Islet of Langerhans (tissue), 1 donor: ENCODE data around the gene LYG2.
"Not testable (repeated sequence)": the region's sequence is repeated elsewhere in the genome, so short reads cannot be mapped to it uniquely, and the experiment has no call there.

Source experiments
- FAIRE-seq: peaks from one replicate; lab custom pipeline; 2011; peaks lifted over from hg19 to GRCh38; lab: Jason Lieb, UNC

LYG2 gene, protein sequence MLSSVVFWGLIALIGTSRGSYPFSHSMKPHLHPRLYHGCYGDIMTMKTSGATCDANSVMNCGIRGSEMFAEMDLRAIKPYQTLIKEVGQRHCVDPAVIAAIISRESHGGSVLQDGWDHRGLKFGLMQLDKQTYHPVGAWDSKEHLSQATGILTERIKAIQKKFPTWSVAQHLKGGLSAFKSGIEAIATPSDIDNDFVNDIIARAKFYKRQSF

GRCh38 chr2:99255491-99256318 is at the start of gene LYG2:
Gene LYG2, minus strand, starts transcription at chr2:99255666. Its CDS starts 1,406 bp downstream, at chr2:99254260.
- FAIRE-seq = no peak

GRCh38 chr2:99301097-99301496 is 45.6 kb upstream of the LYG2 start, which contains the start of gene LYG1:
Gene LYG1, minus strand, starts transcription at chr2:99301197. Its CDS starts 5,527 bp downstream, at chr2:99295670.
- not testable (repeated sequence) for FAIRE-seq

DNA sequence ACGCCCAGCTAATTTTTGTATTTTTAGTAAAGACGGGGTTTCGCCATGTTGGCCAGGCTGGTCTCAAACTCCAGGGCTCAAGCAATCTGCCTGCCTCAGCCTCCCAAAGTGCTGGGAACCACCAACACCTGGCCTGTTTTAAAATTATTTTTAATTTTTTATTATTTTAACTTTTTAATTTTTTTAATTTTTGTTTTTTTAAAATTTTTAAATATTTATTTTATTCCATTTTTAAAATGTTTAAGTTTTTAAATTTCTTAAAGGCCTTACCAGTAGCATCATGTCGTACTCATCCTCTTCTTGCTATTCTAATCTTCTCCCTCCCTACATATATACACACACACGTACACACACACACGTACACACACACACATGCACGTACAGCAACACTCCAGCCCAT is 44.1 kb upstream of the LYG2 start:
- FAIRE-seq = no peak

GRCh38 chr2:99297994-99298393 is 42.5 kb upstream of the LYG2 start:
- FAIRE-seq = no peak

DNA sequence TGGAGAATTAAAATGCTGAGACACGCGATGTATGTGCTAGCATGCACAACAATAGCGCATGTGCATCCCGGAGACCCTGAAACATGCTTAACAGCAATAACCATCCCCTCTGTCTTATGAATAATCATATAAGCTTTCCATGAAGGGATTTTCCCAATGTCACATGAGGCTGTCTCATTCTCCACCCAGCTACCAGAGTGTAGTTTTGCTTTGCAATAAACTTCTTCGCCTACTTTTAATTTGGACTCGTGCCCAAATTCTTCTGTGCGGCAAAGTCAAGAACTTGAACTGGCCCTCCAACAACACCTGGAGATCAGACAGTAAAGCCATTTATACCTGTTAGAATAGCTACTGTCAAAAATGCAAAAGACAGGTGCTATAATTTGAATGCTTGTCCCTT is 30.1 kb upstream of the LYG2 start:
- no peak for FAIRE-seq

DNA sequence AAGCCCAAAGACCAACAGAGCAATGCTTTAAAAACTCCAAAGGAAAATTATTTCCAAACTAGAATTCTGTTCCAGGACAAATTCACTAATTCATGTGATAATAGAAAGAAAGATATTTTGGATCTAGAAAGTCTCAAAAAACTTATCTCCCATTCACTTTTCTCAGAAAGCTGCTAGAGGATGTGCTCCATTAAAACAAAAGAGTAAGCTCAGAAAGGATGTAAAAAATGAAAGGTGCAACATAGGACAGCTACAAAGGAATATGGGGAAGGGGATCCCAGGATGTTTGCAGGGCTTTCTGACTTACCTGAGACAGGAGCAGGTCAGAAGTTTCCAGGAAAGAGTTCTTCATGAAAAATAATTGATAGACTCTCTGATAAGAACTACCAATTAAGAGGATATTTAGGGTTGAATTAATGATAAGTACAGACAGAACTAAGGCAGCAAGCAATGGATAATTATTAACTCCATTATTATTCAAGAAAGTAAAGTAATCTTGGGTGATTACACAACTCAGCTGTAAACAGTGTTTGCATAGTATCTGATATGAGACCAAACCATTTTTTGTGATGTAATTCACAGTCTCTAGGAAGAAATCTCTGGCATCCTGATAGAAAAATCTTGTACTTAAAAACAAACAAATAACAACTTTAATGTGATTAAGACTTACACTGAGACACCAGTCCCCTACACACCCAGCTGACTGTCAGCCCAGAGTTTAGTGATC is 24.7 kb upstream of the LYG2 start:
- no peak for FAIRE-seq

- no peak for FAIRE-seq
Measured at GRCh38 chr2:99278793-99279291, 23.4 kb upstream of the LYG2 start.

DNA sequence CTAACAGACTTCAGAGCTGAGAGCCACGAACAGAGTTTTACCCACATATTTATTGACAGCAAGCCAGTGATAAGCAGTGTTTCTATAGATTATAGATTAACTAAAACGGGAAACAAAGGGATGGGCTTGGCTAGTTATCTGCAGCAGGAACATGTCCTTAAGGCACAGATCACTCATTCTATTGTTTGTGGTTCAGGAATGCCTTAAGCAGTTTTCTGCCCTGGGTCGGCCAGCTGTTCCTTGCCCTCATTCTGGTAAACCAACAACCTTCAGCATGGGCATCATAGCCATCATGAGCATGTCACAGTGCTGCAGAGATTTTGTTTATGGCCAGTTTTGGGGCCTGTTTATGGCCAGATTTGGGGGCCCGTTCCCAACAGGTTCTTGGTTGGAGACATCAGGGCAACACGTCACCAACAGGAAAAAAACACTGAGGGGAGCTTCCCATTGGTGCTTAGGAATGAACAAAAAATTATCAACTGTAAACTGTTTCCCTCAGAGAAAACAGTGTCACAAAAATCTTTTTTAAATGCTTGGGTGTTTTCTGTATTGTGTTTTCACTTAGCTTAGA is 22.8 kb upstream of the LYG2 start:
- FAIRE-seq = not testable (repeated sequence)

DNA sequence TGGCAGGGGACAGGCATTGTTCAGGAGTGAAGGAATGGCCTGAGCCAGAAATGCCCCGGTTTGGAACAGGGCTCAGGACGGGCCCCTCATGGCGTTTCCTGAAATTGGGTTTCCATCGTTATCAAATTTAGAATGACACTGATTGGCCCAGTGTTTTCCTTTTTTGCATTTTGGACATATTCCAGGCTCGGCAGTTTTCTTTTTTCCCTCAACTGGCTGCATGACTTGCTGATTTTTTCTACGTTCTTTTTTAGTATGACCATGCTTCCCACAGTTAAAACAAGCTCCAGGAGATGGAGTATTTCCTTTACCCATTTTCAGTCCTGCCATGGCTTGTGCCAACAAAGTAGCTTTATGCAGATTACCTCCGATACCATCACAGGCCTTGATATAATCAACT is 20.4 kb upstream of the LYG2 start:
- FAIRE-seq = no peak

DNA sequence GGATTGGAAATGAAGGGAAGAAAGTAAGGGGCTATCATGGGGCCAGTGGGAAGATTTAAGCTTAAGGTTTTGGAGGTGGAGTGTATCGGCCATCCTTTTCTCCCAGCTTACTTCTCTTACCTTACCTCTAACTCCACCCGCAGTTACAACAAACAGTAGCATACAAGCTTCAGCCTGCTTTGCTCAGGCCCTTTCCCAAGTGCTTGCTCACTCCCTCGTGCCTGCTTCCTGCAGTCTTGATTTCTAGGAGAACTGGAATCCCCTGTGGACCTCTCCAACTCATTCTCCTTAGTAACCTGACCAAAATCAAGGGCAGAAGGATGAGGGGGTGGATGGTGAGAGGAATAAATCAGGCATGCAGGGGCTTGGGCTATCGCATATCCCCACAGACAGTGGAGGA is 5.8 kb upstream of the LYG2 start:
- no peak for FAIRE-seq

DNA sequence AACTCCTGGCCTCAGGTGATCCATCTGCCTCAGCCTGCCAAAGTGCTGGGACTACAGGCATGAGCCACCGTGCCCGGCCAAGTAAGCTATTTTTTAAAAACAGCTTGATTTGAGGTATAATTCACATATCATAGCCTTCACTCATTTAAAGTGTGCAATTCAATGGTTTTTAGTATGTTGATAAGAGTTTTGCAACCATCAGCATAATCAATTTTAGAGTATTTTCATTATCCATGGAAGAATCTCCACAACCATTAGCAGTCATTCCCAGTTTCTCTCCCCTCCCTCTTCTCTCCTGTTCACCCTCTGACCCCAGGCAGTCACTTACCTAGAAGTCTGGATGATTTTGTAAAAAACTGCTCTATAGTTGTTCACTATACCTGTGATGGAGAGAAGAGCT is 4.7 kb upstream of the LYG2 start:
- FAIRE-seq = no peak

- FAIRE-seq = no peak
Measured at GRCh38 chr2:99259465-99259864, 4.0 kb upstream of the LYG2 start.

GRCh38 chr2:99256677-99257076 is 1.2 kb upstream of the LYG2 start:
- FAIRE-seq = no peak

- FAIRE-seq = no peak
Measured at GRCh38 chr2:99249951-99250350, 5.5 kb downstream of the LYG2 start.

DNA sequence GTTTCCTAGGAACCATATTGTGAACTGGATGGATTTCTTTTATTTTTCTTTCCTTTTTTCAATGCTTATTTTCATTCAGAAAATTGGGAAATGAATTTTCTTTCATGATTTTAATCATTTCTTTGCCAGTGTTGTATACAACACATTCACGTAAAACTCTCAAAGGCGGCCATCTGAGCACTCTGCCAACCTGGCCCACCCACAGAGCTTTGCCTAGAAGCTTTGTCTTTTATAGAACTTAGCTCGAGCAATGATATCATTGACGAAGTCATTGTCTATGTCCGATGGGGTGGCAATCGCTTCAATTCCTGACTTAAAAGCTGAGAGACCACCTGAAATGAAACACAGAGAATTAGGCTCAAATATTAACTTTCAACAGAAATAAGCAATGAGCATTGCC is 13.3 kb downstream of the LYG2 start:
- FAIRE-seq = no peak

DNA sequence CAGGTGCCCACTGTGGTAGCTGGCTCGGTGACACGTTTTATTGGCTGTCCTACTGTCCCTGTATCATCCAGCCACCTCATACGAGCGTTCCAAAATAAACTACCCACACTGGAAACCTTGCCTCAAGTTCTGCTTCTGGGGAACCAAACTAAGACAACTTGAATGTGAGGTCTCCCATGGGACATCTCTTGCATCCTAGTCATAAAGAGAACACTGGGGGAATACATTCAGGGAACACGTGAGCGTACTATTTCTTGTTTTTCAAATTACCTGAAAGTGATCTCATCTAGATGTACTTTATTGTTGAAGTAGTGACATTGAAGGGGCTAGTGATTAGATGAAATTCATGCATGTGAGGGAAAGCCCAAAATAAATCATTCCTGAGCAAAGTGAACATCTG is 15.0 kb downstream of the LYG2 start:
- no peak for FAIRE-seq

DNA sequence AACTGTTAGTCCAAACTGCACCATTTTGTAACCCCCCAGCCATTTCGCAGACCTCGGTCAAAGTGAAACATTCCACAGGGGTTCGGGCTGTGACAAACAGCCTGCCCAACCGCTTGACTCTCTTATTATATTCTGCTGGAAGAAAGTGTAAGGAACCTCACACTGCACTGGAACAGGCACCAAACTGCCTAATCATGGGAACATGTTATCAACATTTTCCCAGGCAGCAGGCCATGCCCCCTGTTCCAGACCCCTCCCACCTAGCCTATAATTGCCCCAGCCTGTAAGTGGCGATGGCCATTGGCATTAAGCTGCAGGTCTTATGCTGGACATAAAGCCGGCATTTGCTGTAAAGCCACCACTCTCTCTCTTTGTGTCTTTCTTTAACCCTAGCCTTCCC is 16.9 kb downstream of the LYG2 start:
- FAIRE-seq = no peak

DNA sequence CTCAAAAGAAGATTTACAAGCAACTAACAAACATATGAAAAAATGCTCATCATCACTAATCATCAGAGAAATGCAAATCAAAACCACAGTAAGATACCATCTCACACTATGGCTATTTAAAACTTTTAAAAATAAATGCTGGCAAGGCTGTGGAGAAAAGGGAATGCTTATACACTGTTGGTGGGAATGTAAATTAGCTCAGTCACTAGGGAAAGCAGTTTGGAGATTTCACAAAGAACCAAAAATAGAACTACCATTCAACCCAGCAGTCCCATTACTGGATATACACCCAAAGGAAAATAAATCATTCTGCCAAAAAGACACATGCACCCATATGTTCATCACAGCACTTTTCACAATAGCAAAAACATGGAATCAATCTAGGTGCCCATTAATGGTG is 22.3 kb downstream of the LYG2 start:
- not testable (repeated sequence) for FAIRE-seq

- FAIRE-seq = no peak
Measured at GRCh38 chr2:99217929-99218501, 37.5 kb downstream of the LYG2 start.

- no peak for FAIRE-seq
Measured at GRCh38 chr2:99216096-99216495, 39.4 kb downstream of the LYG2 start.

DNA sequence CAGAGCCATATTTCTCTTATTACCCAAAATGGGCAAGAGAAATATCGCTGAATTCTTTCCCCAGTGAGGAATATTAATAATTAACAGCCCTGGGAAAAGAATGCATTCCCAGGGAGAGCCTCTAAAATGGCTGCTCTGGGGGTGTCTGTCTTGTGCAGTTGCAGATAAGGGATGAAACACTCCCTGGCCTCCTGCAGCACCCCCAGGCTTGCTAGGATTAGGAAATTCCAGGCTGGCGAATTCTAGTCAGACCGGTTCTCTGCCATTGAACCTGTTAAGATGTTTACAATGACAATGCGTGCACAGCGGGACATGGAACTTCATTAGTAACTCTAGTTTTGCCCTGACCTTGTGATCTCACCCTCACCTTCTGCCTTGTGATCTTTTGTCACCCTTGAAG is 50.0 kb downstream of the LYG2 start:
- FAIRE-seq = no peak

GRCh38 chr2:99201959-99202678 is 53.3 kb downstream of the LYG2 start:
- no peak for FAIRE-seq
